Bronchial epithelial cell (primary cell): ENCODE measurements around the gene THUMPD2. TPM values are rescaled to one million over a fixed set of nuclear protein-coding genes. Genes with fewer than 3 reads are reported as not detected.

Source experiments
- DNase-seq: peaks from one replicate; pipeline ENCODE4 v3.0.0-alpha.2; 2010; ENCODE audit warnings: low read depth
- FAIRE-seq: peaks from 2 replicates; lab custom pipeline; 2011; peaks lifted over from hg19 to GRCh38; lab: Jason Lieb, UNC
- H3K27me3 ChIP-seq: 2 replicates; pipeline ENCODE4 v1.5.1; 2011; ENCODE audit warnings: low read length; ENCODE audit not compliant: control insufficient read depth, insufficient read depth
- H3K36me3 ChIP-seq: 2 replicates; pipeline ENCODE4 v1.5.1; 2011; ENCODE audit warnings: low read length; ENCODE audit not compliant: control insufficient read depth, insufficient read depth
- H3K4me3 ChIP-seq: 2 replicates; pipeline ENCODE4 v1.5.1; 2011; ENCODE audit warnings: mild to moderate bottlenecking, low read depth, low read length, control low read depth
- total RNA-seq: library from RNA; depleted of rRNA; stranded (reverse); fragments of >200 nt; gene quantifications from 2 replicates; pipeline ENCODE4 v1.2.1, GENCODE V29; 2014
- TF ChIP-seq, protein P1 (sequence below): IDR thresholded peaks from 2 replicates; pipeline ENCODE4 v1.5.1; 2011; ENCODE audit warnings: mild to moderate bottlenecking, moderate library complexity, low read length, control low read depth, inconsistent platforms; ENCODE audit not compliant: insufficient read depth, severe bottlenecking

Gene THUMPD2
- total RNA-seq, 1 donor from 2014 or later: 10.3 TPM

DNA sequence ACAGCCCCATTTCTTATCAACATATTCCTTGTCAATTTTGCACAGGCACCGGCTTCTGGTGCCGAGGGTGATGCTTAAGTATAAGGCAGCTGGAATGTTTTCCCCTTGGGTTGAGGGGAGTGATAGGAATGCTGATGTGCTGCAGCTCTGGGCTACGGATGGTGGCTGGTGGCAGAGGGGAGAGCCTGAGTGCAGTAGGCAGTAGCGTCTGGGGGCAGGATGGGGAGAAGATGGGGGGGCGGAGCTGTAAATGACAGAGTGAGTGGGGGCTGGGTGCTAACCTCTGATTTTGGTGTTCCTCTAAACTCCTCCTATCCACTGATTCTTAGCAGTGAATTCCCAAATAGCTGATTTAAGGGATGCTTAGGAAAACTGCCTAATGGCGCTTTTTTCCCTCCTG is 92.6 kb downstream of the THUMPD2 start:
- H3K27me3 ChIP-seq: peaks cover 2% of the 10 kb centered on the region
- no peak overlapping the region for H3K4me3 ChIP-seq
- TF ChIP-seq, protein P1, sequence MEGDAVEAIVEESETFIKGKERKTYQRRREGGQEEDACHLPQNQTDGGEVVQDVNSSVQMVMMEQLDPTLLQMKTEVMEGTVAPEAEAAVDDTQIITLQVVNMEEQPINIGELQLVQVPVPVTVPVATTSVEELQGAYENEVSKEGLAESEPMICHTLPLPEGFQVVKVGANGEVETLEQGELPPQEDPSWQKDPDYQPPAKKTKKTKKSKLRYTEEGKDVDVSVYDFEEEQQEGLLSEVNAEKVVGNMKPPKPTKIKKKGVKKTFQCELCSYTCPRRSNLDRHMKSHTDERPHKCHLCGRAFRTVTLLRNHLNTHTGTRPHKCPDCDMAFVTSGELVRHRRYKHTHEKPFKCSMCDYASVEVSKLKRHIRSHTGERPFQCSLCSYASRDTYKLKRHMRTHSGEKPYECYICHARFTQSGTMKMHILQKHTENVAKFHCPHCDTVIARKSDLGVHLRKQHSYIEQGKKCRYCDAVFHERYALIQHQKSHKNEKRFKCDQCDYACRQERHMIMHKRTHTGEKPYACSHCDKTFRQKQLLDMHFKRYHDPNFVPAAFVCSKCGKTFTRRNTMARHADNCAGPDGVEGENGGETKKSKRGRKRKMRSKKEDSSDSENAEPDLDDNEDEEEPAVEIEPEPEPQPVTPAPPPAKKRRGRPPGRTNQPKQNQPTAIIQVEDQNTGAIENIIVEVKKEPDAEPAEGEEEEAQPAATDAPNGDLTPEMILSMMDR: no peak
- H3K36me3 ChIP-seq: no peaks in the 10 kb centered on the region
- no peak for DNase-seq
- FAIRE-seq: no peak

Other genes with a start within 250 kb of the THUMPD2 start
- gene TMEM178A, start 113.3 kb downstream of the THUMPD2 start, total RNA-seq: 0.26 and 0.51 TPM in 2 replicates